ENCODE results near the gene RORB. TPM values are rescaled to one million over a fixed set of nuclear protein-coding genes. Genes with fewer than 3 reads are reported as not detected.

RORB gene
- total RNA-seq, 1 experiment from 2014 or later: not detected

- no peaks in the 10 kb centered on the region for H3K4me1 ChIP-seq
- TF ChIP-seq CTCF (IDR thresholded peaks at IDR 0.05; ENCODE audit: insufficient read depth in 1 of 2, low read depth in 1 of 2, low read length in 1 of 2, severe bottlenecking in 1 of 2, unreplicated experiment in 1 of 2): no peak
- no peak for DNase-seq
- POLR2A ChIA-PET: no interaction called here
- no peaks in the 10 kb centered on the region for H3K27me3 ChIP-seq (replicated peaks; ENCODE audit: control insufficient read depth, insufficient read depth, low read length)
- no peaks in the 10 kb centered on the region for H3K36me3 ChIP-seq (ENCODE audit: control insufficient read depth, insufficient read depth, low read length)
- no peaks in the 10 kb centered on the region for H3K27me3 Mint-ChIP-seq (ENCODE audit: insufficient read depth, unreplicated experiment)
- no peak overlapping the region for H3K4me3 Mint-ChIP-seq (ENCODE audit: unreplicated experiment)
- no peaks in the 10 kb centered on the region for H3K36me3 Mint-ChIP-seq (ENCODE audit: insufficient read depth, unreplicated experiment)
- no TSS peak for BruUV-seq (replicated peaks)
- CTCF ChIA-PET: no interaction called here
- H3K9me3 ChIP-seq: no peaks in the 10 kb centered on the region
- H3K27ac Mint-ChIP-seq (ENCODE audit: unreplicated experiment): no peak overlapping the region
- no peak overlapping the region for H3K4me3 ChIP-seq (ENCODE audit: low read depth, low read length)
- intact Hi-C loops (cut with micrococcal nuclease; ENCODE audit: unreplicated experiment): no loop called here
- no peaks in the 10 kb centered on the region for H3K9me3 Mint-ChIP-seq (ENCODE audit: unreplicated experiment)
- H3K4me1 Mint-ChIP-seq (ENCODE audit: low read depth, unreplicated experiment): no peaks in the 10 kb centered on the region
Observed at GRCh38 chr9:74554751-74555419, 57.8 kb downstream of the RORB start.

GRCh38 chr9:74555565-74555964, 58.4 kb downstream of the RORB start:
- no peaks in the 10 kb centered on the region for H3K27me3 Mint-ChIP-seq (ENCODE audit: insufficient read depth, unreplicated experiment)
- intact Hi-C loops (cut with micrococcal nuclease; ENCODE audit: unreplicated experiment): no loop called here
- CTCF ChIA-PET: no interaction called here
- H3K27ac Mint-ChIP-seq (ENCODE audit: unreplicated experiment): no peak overlapping the region
- Histone ChIP-seq H3K27me3 (replicated peaks; ENCODE audit: control insufficient read depth, insufficient read depth, low read length) (no peaks in the 10 kb centered on the region), H3K9me3 (no peaks in the 10 kb centered on the region), H3K4me1 (no peaks in the 10 kb centered on the region), H3K36me3 (ENCODE audit: control insufficient read depth, insufficient read depth, low read length) (no peaks in the 10 kb centered on the region), H3K4me3 (ENCODE audit: low read depth, low read length) (no peak overlapping the region)
- H3K9me3 Mint-ChIP-seq (ENCODE audit: unreplicated experiment): no peaks in the 10 kb centered on the region
- POLR2A ChIA-PET: no interaction called here
- BruUV-seq (replicated peaks): no TSS peak
- no peaks in the 10 kb centered on the region for H3K36me3 Mint-ChIP-seq (ENCODE audit: insufficient read depth, unreplicated experiment)
- no peaks in the 10 kb centered on the region for H3K4me1 Mint-ChIP-seq (ENCODE audit: low read depth, unreplicated experiment)
- no peak for TF ChIP-seq CTCF (IDR thresholded peaks at IDR 0.05; ENCODE audit: insufficient read depth in 1 of 2, low read depth in 1 of 2, low read length in 1 of 2, severe bottlenecking in 1 of 2, unreplicated experiment in 1 of 2)
- no peak overlapping the region for H3K4me3 Mint-ChIP-seq (ENCODE audit: unreplicated experiment)
- DNase-seq: no peak

GRCh38 chr9:74556685-74557084, 59.5 kb downstream of the RORB start:
- H3K4me3 ChIP-seq (ENCODE audit: low read depth, low read length): no peak overlapping the region
- Mint-ChIP-seq H3K4me3 (ENCODE audit: unreplicated experiment) (no peak overlapping the region), H3K27me3 (ENCODE audit: insufficient read depth, unreplicated experiment) (no peaks in the 10 kb centered on the region), H3K9me3 (ENCODE audit: unreplicated experiment) (no peaks in the 10 kb centered on the region), H3K27ac (ENCODE audit: unreplicated experiment) (no peak overlapping the region), H3K4me1 (ENCODE audit: low read depth, unreplicated experiment) (no peaks in the 10 kb centered on the region), H3K36me3 (ENCODE audit: insufficient read depth, unreplicated experiment) (no peaks in the 10 kb centered on the region)
- ChIA-PET CTCF (no interaction called here), POLR2A (no interaction called here)
- BruUV-seq (replicated peaks): no TSS peak
- no peaks in the 10 kb centered on the region for H3K9me3 ChIP-seq
- no peaks in the 10 kb centered on the region for H3K27me3 ChIP-seq (replicated peaks; ENCODE audit: control insufficient read depth, insufficient read depth, low read length)
- H3K36me3 ChIP-seq (ENCODE audit: control insufficient read depth, insufficient read depth, low read length): no peaks in the 10 kb centered on the region
- TF ChIP-seq CTCF (IDR thresholded peaks at IDR 0.05; ENCODE audit: insufficient read depth in 1 of 2, low read depth in 1 of 2, low read length in 1 of 2, severe bottlenecking in 1 of 2, unreplicated experiment in 1 of 2): no peak
- intact Hi-C loops (cut with micrococcal nuclease; ENCODE audit: unreplicated experiment): no loop called here
- no peaks in the 10 kb centered on the region for H3K4me1 ChIP-seq
- DNase-seq: no peak
